GM21576 (cell line): Measurements from ENCODE around the gene SLC7A14.

Experiments
- ATAC-seq: cut with Tn5 transposase; IDR thresholded peaks from one replicate; pipeline ENCODE4 v1.9.1; 2021; ENCODE audit warnings: mild to moderate bottlenecking, moderate library complexity; ENCODE audit not compliant: unreplicated experiment

The SLC7A14 gene

DNA sequence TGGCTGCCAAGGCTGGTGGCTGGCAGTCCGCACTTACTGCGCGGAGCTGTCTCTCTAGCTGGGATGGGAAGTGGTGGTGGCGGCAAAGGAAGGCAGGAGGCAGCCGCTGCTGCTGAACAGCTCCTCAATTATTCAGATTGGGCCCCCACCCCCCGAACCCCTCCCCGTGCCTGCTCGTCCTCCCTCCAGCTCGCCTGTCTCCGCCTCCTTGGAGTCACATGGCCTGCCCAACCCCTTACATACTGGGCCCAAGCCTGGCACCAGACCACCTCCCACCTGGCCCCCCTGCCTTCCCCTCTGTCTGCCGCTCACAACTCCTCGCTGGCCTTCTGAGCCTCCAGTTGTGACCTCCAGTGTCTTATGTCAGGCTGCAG, at the start of gene SLC7A14:
Gene SLC7A14 (minus strand): TSS at position 139 of the 374 bp plus-strand sequence. CDS start 59,139 bp downstream, outside the sequence.
- no peak for ATAC-seq

- ATAC-seq: no peak
These were observed 49.5 kb upstream of the SLC7A14 start for GRCh38 chr3:170635385-170635735.

DNA sequence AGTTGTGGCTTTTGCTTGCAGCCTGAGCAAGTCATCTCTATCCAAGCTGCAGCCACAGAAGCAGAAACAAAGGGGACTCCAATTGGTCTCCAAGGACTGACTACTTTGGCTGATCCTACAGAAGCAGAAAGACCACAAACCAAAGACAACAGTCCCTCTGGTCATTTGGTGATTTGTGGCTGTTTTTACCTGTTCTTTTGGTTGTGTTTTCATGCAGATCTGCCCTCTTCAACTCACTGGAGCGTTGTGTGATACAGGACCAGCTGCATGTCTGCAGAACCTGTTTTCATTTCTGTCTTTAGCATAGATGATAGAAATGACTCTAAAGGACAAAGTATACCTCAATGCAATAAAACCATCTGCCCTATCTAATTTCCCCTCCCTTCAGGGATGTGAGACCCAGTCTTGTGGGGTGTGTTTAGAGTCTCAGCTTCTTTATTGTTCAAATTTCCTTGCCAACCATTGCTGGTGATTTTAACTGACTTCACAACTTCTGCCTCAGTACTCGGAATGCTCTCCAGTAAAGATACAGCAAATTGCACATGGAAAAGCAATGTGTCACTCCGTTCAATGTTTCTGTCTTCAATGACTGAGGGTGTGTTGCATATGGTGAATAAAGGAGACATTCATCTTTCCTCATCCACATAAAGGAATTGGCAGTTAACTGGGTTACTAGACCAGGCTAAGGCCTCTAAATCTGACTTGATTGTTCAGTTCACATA, 48.9 kb upstream of the SLC7A14 start:
- ATAC-seq: peak; percentile 60

DNA sequence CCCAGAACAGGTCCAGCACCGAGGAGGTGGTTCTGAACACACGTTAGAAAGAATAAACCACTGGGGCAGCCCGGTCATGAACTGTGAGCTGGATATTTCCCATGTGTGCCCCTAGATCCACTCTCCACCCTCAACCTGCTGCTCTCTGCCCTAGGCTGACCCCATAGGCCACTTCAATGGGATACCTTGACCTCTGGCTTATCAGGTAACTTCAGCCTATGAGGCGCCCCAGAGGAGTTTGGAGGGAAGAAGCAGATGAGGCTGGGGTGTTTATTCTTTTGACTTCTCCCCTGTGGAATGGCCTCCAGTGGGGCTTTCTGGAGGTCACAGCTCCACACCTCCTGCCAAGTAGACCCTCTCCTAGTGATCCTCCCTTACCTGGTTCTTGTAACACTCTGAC, 47.7 kb upstream of the SLC7A14 start:
- no peak for ATAC-seq

DNA sequence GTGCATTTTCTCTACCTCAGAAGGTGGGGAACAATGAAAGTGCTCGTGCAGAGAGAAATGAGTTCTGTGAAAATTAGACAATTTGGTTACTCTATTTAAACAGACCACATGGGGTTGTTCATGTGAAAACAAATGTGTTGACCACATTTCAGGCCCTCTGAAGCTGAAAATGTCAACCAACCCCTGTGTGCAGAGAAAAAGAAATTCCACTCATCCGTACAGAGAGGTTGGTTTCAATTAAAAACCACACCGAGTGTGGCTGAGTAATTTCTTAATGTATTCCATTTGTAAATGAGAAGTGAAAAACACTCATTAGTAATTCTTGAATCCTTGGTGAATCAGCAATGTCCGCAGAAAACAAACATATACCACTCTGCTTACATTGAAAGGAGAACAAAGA, 46.9 kb upstream of the SLC7A14 start:
- peak; percentile 88 for ATAC-seq

GRCh38 chr3:170631755-170632488, 46.0 kb upstream of the SLC7A14 start:
- no peak for ATAC-seq

GRCh38 chr3:170623524-170623923, 37.6 kb upstream of the SLC7A14 start:
- ATAC-seq: no peak

DNA sequence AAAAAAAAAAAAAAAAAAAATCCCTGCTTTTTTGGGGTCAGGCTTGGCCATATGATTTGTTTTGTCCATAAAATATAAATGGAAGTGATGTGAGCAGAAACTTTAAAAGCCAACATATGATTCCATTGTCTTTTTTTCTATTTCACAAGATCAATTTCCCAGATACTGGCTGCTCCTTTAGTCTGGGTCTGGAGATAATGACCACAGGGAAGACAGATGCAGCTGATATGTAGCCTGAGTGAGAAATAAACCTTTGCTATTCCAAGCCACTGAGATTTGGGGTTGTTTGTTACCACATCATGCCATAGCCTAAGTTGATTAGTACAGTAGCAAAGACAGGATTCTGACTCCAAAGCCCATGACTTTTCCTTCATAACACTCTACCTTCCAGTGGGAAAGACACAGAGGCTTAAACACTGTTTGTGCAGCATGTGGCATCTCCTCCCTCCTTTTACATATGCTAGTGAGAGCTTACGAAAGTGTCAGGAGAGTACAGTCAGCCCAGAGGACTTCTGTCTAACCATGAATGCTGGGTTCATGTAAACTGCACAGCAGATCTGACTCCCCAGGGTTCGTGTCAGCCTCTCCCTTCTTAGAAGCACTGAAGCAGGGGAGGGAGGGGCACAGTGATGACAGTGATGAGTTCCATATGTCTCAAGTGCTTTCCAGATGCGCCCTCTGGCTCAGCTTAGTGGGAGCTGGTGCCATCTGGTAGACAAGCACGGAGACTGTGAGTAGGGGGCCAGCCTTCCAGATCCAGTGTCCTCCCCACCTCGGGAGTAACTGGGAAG, 36.7 kb upstream of the SLC7A14 start:
- no peak for ATAC-seq

DNA sequence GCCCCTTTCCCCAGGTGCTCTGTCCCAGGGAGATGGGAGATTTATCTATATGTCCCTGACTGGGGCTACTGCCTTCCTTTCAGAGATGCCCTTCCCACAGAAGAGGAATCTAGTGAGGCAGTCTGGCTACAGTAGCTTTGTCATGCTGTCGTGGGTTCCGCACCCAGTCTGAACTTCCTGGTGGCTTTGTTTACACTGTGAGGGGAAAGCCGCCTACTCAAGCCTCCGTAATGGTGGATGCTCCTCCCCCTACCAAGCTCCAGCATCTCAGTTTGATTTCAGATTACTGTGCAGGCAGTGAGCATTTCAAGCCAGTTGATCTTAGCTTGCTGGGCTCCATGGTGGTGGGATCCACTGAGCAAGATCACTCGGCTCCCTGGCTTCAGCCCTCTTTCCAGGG, 35.4 kb upstream of the SLC7A14 start:
- no peak for ATAC-seq

DNA sequence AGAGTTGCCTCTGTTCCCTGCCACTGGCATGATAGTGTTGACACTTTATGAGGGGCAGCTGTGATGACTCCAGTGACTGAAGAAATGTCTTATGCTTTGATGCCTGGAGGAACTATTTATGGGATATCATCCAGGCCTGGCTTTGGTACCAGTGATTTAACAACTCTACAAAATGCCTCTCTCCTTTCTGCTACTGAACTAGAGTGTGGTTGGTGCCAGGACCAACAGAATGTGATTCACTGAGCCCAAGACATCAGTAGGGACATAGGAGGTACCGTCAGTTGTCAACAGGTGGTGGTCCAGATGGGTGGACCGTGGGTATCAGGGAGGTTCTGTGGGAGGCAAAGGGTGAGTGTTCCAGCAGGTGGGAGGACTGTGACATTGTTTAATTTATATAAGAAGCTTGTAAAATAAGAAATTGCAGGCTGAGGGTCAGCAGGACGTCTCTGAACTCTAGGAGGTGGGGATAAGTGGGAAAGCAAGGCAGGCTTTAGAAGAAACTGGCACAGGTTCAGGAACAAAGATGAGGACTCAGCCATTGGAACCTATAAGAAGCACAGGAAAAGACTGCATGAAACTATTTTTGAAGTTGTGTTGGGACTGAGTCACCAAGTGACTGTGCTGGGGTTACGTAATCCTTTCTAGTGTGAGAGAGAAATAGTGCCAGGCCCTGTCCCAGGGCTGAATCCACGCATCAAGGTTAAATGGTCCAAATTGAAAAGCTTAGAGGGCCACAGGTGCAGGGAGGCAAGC, 28.5 kb upstream of the SLC7A14 start:
- ATAC-seq: no peak

DNA sequence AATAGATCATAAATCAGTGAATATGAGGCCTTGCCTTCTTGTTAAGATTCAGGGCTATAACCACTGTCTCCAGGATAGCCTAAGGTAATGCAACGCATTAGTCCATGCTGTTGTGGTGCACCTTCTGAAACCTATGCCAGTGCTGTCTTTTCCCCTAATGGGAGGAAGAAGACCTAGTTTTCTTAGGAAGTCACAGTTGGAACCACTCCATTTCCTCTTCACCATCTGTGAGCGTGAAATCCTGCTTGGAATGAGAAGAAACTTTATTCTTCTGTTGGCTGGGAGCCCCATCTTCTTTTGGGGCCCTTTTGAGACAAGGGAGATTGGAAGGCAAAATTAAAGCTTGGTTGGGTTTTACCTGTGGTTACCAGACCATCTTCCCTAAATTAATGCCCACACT, 25.9 kb upstream of the SLC7A14 start:
- ATAC-seq: no peak

DNA sequence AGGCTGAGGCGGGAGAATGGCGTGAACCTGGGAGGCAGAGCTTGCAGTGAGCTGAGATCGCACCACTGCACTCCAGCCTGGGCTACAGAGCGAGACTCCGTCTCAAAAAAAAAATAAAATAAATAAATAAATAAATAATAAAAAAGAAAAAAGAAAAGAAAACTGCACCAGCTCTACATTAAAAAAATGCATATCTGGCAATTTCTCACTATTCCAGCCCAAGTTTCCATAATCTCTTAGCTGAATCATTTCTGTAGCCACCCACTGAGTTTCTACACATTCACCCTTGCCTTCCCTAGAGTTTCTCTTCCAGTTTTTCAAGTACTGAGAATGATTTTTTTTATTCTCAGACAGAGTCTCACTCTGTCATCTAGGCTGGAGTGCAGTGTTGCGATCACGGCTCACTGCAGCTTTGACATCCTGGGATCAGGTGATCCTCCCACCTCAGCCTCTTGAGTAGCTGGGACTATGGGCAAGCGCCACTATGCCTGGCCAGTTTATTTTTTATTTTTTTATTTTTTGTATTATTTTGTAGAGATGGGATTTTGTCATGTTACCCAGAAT, 24.5 kb upstream of the SLC7A14 start:
- ATAC-seq: no peak

GRCh38 chr3:170608475-170608874, 22.6 kb upstream of the SLC7A14 start:
- ATAC-seq: no peak

DNA sequence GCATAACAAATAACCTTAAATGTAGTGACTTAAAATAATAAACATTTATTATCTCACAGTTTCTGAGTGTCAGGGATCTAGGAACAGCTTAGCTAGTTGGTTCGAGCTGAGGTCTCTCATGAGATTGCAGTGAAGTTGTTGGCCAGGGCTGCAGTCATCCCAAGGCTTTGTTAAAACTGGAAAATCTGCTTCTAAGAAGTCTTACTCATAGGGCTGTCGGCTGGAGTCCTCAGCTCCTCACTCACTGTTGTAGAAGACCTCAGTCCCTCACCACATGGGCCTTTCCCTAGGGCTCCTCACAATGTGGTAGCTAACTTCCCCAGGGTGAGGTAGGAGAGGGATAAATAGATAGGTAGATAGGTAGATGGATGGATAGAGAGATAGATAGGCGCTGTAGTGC, 20.8 kb upstream of the SLC7A14 start:
- ATAC-seq: no peak

- no peak for ATAC-seq
These were observed 19.6 kb upstream of the SLC7A14 start for GRCh38 chr3:170605490-170605889.

GRCh38 chr3:170603770-170604510, 18.1 kb upstream of the SLC7A14 start:
- ATAC-seq: no peak

DNA sequence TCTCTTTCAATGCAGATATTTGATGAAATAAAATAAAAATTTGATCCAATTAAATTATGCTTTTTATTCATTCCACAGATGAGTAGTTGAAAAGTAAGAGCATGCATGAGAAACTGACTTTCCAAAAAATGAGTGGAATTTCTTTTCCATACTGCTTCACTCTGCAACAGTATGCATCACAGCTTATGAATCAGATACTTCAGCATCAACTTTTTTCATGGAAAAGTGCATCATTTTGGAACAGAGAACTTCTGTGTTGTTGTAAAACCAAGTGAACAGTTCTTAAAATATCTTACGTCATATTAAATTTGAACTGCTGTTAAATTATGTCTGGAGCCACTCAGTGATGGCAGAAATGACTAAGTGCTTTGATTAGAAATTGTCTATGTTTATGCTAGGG, 16.7 kb upstream of the SLC7A14 start:
- ATAC-seq: no peak

DNA sequence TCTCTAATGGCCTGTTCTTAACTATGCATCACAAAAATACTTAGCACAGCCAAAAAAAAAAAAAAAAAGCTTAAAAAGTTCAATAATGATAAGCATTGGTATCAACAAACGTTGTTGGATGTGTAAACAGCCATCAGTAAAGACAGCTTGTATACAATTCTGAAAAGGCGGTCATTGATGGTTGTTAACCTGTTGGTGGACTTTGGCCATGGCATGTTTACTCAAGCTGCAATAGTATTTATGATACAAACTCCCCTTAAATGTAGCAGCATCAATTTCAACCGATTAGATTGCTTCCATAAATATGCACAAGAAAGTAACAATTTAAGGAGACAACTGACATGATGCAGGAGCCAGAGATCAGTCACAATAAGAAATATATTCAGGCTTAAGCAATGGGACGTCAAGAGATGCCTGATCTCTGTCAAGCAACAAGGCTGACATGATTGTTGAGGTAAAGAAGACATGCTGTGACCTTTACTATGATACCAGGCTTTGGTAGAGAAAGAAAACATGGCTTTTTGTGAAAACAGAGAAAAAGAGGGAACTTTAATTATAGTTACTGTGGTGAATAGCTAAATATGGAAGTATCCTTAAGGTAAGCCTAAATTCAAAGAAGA, 14.2 kb upstream of the SLC7A14 start:
- no peak for ATAC-seq

DNA sequence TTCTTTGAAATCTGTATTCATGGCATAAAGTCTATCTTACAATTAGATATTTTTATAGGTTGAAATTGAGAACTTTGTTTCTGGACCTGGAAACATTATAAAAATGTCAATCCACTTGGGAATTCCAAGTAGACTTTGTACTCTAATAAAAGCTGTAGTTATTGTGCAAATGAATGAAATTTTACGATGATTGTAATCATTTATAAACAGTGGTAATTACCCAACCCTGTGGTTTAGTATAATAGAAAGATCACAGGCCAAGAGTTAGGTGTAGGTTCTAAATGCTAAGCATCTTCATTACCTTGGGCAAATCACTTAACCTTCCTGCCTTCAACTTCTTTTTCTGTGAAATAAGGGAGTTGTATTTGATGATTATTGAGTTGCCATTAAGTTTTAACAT, 13.2 kb upstream of the SLC7A14 start:
- no peak for ATAC-seq

DNA sequence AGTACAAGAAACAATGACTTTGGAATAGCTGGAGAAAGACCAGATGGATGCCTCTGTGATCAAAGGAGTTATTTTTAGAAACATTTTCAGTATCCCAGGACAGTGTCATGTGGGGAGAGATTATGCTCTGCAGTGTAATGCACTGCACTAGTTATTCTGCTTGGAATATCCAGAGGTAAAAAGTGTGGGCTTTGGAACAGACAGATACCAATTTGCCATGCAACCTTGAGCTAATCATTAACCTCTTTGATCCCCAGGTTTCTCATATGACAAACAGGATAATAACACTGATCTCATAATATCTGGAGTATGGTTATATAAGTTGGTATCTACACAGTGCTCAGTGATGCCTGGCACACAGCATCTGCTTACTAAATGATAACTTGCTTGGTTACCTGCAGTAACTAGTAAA, 12.2 kb upstream of the SLC7A14 start:
- ATAC-seq: no peak
